ENCODE results near the gene VAX1. TPM values are rescaled to one million over a fixed set of nuclear protein-coding genes. Genes with fewer than 3 reads are reported as not detected.

Gene VAX1
- total and polyA plus RNA-seq, 7 donors = not detected

DNA sequence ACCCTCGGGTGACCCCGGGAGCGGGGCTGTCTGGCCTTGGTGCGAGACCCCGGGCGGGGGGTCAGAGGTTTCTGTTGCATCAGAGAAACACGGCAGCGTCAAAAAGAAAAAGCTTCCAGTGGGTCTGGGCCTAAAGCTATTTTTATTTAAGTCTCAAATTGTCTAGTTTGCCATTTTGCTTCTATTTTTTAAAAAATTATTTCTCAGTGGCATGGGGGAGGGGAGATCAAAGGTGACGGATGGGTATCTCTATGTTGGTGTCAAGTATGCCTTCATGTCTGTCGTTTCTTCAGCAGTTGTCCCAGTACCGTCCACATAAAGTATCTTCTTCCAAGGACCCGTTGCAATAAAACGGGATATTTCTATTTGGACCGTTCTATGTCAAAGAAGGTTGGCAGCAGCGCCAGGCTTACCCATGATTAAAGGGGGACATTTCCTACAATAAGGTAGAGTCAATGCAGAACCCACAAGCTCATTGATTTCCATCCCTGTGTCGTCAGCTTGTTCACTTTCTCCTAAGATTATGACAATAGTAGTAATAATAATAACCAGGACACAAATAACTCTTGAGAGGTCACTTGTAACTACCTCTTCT lies 26.0 kb upstream of the VAX1 start:
- peak overlapping the region; percentile 32 for H3K4me3 ChIP-seq

DNA sequence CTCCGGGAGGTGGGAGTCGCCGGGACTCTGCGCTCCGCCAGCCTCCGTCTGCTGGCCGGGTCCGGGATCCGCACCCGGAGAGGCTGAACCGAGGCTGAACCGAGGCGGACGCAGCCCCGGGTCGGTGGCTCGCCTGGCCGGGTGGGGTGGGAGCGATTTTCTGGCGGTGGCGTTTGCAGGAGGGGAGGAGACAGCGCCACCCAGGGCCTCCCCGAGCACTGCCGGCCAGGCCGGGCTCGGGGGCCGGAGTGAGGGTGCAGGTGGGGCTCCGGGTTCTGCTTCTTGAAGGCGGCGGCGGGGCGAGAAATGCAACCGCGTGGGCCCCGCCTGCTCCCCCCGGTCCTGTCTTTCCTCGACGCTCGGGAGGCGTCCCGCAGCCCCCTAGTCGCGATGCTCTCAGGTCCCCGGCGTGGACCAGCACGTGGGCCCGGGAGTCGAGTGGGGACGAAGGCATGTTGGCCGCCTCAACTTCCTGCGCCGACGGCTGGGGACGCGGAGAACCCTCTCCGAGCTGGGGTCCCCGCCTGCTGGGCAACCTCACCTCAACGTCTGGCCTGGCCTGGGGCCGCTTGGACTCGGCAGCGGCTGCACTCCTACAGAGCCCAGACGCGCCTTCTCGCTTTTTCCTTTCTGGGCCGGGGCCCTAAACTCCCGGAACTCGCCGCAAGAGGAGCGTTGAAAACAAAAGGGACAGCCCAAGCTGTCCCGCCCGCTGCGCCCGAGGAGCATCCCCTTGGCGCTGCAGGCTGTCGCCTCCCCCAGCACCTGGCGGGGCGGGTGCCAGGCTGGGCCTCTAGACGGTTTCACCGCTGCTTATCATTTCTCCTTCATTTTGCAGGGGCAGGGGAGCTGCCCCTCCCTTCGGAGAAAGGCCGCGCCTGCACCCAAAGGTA lies 25.2 kb upstream of the VAX1 start:
- intact Hi-C loops (cut with DNase I) = no loop called here
- TF ChIP-seq, protein P1, sequence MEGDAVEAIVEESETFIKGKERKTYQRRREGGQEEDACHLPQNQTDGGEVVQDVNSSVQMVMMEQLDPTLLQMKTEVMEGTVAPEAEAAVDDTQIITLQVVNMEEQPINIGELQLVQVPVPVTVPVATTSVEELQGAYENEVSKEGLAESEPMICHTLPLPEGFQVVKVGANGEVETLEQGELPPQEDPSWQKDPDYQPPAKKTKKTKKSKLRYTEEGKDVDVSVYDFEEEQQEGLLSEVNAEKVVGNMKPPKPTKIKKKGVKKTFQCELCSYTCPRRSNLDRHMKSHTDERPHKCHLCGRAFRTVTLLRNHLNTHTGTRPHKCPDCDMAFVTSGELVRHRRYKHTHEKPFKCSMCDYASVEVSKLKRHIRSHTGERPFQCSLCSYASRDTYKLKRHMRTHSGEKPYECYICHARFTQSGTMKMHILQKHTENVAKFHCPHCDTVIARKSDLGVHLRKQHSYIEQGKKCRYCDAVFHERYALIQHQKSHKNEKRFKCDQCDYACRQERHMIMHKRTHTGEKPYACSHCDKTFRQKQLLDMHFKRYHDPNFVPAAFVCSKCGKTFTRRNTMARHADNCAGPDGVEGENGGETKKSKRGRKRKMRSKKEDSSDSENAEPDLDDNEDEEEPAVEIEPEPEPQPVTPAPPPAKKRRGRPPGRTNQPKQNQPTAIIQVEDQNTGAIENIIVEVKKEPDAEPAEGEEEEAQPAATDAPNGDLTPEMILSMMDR (IDR thresholded peaks at IDR 0.05) = no peak
- no peak for DNase-seq
- no peak for ATAC-seq
- peaks cover 8% of the 10 kb centered on the region for H3K4me1 ChIP-seq
- WGBS, 3 donors = 4 to 11% (median 6%) methylated on average over 65 to 82 of the region's 82 CpGs
- H3K9me3 ChIP-seq = no peaks in the 10 kb centered on the region
- peak overlapping the region; percentile 32 for H3K4me3 ChIP-seq
- no peak overlapping the region for H3K27ac ChIP-seq
- no peaks in the 10 kb centered on the region for H3K36me3 ChIP-seq (ENCODE audit: insufficient read depth in 1 of 2, low read depth in 1 of 2)
- peaks cover 7 to 100% (median 47%) of the 10 kb centered on the region in 3 donors for H3K27me3 ChIP-seq (ENCODE audit: insufficient read depth in 3 of 3, low read length in 2 of 3)

More for the DNA sequence above, 26.0 kb upstream of the VAX1 start:
- intact Hi-C loops (cut with DNase I) = no loop called here
- TF ChIP-seq, protein P1 (IDR thresholded peaks at IDR 0.05) = no peak
- Histone ChIP-seq H3K27ac (no peak overlapping the region), H3K9me3 (no peaks in the 10 kb centered on the region), H3K36me3 (ENCODE audit: insufficient read depth in 1 of 2, low read depth in 1 of 2) (no peaks in the 10 kb centered on the region), H3K4me1 (peaks cover 8% of the 10 kb centered on the region), H3K27me3 (ENCODE audit: insufficient read depth in 3 of 3, low read length in 2 of 3) (peaks cover 7 to 98% (median 46%) of the 10 kb centered on the region in 3 donors)
- DNase-seq (no peak), ATAC-seq (no peak)
- 31 to 61% (median 52%) methylated on average over 16 of the region's 16 CpGs for WGBS, 3 donors

- intact Hi-C loops (cut with DNase I) = no loop called here
- Histone ChIP-seq H3K27ac (no peak overlapping the region), H3K4me3 (peak overlapping the region; percentile 32), H3K4me1 (peaks cover 5% of the 10 kb centered on the region), H3K9me3 (no peaks in the 10 kb centered on the region), H3K36me3 (ENCODE audit: insufficient read depth in 1 of 2, low read depth in 1 of 2) (no peaks in the 10 kb centered on the region), H3K27me3 (ENCODE audit: insufficient read depth in 3 of 3, low read length in 2 of 3) (peaks cover 7 to 99% (median 45%) of the 10 kb centered on the region in 3 donors)
- no peak for DNase-seq
- 5 to 8% (median 7%) methylated on average over 17 to 39 of the region's 39 CpGs for WGBS, 3 donors
- TF ChIP-seq, protein P1 (IDR thresholded peaks at IDR 0.05) = no peak
- no peak for ATAC-seq
Observed at GRCh38 chr10:117162093-117163060, 24.3 kb upstream of the VAX1 start.

GRCh38 chr10:117161386-117162033 lies 23.4 kb upstream of the VAX1 start:
- Histone ChIP-seq H3K9me3 (no peaks in the 10 kb centered on the region), H3K36me3 (ENCODE audit: insufficient read depth in 1 of 2, low read depth in 1 of 2) (no peaks in the 10 kb centered on the region), H3K4me3 (no peak overlapping the region), H3K4me1 (peaks cover 5% of the 10 kb centered on the region), H3K27me3 (ENCODE audit: insufficient read depth in 3 of 3, low read length in 2 of 3) (peaks cover 7 to 99% (median 38%) of the 10 kb centered on the region in 3 donors), H3K27ac (no peak overlapping the region)
- TF ChIP-seq, protein P1 (IDR thresholded peaks at IDR 0.05) = no peak
- DNase-seq = no peak
- 12 to 18% (median 17%) methylated on average over 6 of the region's 6 CpGs for WGBS, 3 donors
- no peak for ATAC-seq
- intact Hi-C loops (cut with DNase I) = no loop called here
